OCI-LY3 (cell line): ENCODE results near the gene EML1.

ENCODE experiments used
- CTCF ChIP-seq: fragments of 200-600, 300-600 bp; sonication (generic); IDR thresholded peaks from 2 replicates; pipeline ENCODE4 v1.5.1; 2014; ENCODE audit warnings: antibody characterized with exemption, low read length, low read depth
- EZH2phosphoT487 ChIP-seq: fragments of 200-600 bp; shearing (Covaris generic); IDR thresholded peaks from 2 replicates; pipeline ENCODE4 v1.6.1; 2018; ENCODE audit warnings: antibody characterized with exemption, mixed run types, low read depth

- TF ChIP-seq CTCF (no peak), EZH2phosphoT487 (no peak)
Observed at GRCh38 chr14:99841436-99842071, 48.3 kb downstream of the EML1 start.
